ENCODE data around the gene DCC.

DCC gene

DNA sequence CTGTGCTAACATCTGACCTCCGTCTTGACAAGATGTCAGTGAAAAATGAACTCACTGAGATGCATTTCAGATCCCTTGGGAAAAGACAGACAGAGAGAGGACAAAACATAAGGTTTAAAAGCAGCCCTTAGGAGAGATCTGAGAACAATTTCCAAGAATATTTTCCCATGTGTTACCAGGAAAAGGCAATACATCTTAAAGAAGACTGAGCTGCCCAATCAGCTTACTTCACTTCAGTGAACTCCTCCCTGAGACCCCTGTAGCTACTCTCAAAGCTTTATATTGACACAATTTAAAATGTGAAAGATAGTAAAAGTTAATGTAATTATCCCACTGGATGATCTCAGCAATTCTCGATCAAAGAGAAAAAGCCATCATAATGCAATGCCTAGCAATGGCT, 505.0 kb downstream of the DCC start:
- Histone ChIP-seq H2AFZ (no peak overlapping the region), H3K4me3 (ENCODE audit: low read depth, low read length) (no peak overlapping the region), H3K27ac (no peak overlapping the region), H3K9me3 (ENCODE audit: control insufficient read depth, low read length) (no peaks in the 10 kb centered on the region), H3K9ac (no peak overlapping the region), H3K4me2 (ENCODE audit: low read length) (no peak overlapping the region), H3K4me1 (no peaks in the 10 kb centered on the region), H3K27me3 (ENCODE audit: control insufficient read depth, insufficient read depth, low read length) (no peaks in the 10 kb centered on the region), H3K79me2 (no peaks in the 10 kb centered on the region), H3K36me3 (ENCODE audit: control insufficient read depth, insufficient read depth, low read length) (no peaks in the 10 kb centered on the region)
- TF ChIP-seq, protein P1, sequence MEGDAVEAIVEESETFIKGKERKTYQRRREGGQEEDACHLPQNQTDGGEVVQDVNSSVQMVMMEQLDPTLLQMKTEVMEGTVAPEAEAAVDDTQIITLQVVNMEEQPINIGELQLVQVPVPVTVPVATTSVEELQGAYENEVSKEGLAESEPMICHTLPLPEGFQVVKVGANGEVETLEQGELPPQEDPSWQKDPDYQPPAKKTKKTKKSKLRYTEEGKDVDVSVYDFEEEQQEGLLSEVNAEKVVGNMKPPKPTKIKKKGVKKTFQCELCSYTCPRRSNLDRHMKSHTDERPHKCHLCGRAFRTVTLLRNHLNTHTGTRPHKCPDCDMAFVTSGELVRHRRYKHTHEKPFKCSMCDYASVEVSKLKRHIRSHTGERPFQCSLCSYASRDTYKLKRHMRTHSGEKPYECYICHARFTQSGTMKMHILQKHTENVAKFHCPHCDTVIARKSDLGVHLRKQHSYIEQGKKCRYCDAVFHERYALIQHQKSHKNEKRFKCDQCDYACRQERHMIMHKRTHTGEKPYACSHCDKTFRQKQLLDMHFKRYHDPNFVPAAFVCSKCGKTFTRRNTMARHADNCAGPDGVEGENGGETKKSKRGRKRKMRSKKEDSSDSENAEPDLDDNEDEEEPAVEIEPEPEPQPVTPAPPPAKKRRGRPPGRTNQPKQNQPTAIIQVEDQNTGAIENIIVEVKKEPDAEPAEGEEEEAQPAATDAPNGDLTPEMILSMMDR (IDR thresholded peaks at IDR 0.05), result no peak

DNA sequence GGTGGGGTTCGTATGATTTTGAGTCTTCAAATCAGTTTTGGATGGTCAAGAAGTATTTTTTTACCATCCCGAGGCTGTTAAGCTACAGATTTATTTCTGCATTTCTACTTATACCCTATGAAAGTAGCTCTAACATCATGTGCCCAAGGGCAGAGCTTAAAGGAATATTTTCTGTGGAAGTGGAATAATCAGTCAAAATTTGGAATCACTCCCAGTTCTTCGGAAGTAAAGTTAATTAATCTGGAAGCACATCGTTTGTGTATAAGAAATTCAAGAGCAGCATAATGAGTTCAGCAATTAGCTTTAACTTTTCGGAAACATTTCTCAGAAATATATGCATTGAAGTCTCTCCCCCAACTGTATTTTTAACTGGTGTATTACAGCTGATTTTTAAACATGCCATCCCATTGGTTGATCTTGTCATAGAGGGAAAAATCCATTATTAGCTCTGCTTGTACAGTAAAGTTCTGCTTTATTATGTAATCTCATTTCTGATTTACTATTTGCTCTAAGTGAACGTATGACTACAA, 510.1 kb downstream of the DCC start:
- Histone ChIP-seq H3K9me3 (ENCODE audit: control insufficient read depth, low read length) (no peaks in the 10 kb centered on the region), H3K27ac (no peak overlapping the region), H2AFZ (no peak overlapping the region), H3K4me1 (no peaks in the 10 kb centered on the region), H3K27me3 (ENCODE audit: control insufficient read depth, insufficient read depth, low read length) (no peaks in the 10 kb centered on the region), H3K79me2 (no peaks in the 10 kb centered on the region), H3K4me2 (ENCODE audit: low read length) (no peak overlapping the region), H3K4me3 (ENCODE audit: low read depth, low read length) (no peak overlapping the region), H3K36me3 (ENCODE audit: control insufficient read depth, insufficient read depth, low read length) (no peaks in the 10 kb centered on the region), H3K9ac (no peak overlapping the region)
- TF ChIP-seq, protein P1 (IDR thresholded peaks at IDR 0.05), result no peak

DNA sequence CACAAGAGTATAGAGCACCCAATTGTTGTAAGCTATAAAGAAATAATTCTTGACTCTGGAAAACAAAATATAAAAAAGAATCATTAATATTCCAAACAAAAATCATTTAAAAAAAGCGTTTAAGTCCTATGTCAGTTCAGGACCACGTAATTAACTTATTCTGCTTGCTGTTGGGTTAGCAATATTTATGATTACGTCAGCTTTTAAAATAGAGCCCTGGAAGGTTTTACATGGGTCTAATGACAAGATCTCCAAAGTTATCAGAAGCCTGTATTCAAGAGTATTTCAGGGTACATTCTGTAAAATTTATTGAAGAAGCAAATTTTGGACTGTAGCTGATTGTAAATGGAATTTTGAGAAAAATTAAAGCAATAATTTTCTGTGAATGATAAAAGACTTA, 521.6 kb downstream of the DCC start:
- Histone ChIP-seq H3K79me2 (no peaks in the 10 kb centered on the region), H3K27me3 (ENCODE audit: control insufficient read depth, insufficient read depth, low read length) (no peaks in the 10 kb centered on the region), H2AFZ (no peak overlapping the region), H3K4me1 (no peaks in the 10 kb centered on the region), H3K9me3 (ENCODE audit: control insufficient read depth, low read length) (no peaks in the 10 kb centered on the region), H3K27ac (no peak overlapping the region), H3K4me2 (ENCODE audit: low read length) (no peak overlapping the region), H3K4me3 (ENCODE audit: low read depth, low read length) (no peak overlapping the region), H3K9ac (no peak overlapping the region), H3K36me3 (ENCODE audit: control insufficient read depth, insufficient read depth, low read length) (no peaks in the 10 kb centered on the region)
- TF ChIP-seq, protein P1 (IDR thresholded peaks at IDR 0.05), result no peak

DNA sequence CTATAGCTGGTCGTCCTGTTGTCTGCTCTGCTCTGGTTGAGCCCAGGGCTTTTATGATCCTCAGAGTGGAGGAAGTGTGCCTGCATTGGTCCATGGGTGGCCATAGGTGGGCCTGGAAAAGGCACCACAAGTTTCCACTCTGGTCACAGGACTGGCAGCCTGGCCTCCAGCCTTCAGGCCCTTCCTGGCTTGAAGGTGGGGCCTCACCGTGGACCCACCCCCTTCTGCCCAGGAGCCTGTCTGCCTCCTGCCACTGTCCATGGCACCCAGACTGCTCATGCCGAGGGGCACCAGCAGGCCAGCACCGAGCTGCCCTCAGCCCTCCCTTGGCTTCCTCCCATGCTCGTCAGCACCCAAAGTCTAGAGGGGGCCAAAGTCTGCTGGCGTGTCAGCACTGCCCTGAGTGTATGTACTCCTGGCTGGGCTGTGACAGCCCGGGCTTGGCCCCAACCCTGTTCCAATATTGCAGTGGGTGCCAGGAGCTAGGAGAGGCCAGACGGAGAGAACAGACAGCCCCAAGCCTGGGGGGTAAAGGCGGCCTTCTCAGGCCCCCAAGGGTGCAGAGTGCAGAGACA, 529.4 kb downstream of the DCC start:
- Histone ChIP-seq H3K9me3 (ENCODE audit: control insufficient read depth, low read length) (no peaks in the 10 kb centered on the region), H3K27ac (no peak overlapping the region), H3K4me3 (ENCODE audit: low read depth, low read length) (no peak overlapping the region), H3K4me2 (ENCODE audit: low read length) (no peak overlapping the region), H3K4me1 (no peaks in the 10 kb centered on the region), H3K27me3 (ENCODE audit: control insufficient read depth, insufficient read depth, low read length) (no peaks in the 10 kb centered on the region), H3K36me3 (ENCODE audit: control insufficient read depth, insufficient read depth, low read length) (no peaks in the 10 kb centered on the region), H2AFZ (no peak overlapping the region), H3K9ac (no peak overlapping the region), H3K79me2 (no peaks in the 10 kb centered on the region)
- TF ChIP-seq, protein P1 (IDR thresholded peaks at IDR 0.05), result no peak
